HG02938 (cell line): ENCODE results near the gene SUPT4H1.

Source experiments
- ATAC-seq: cut with Tn5 transposase; IDR thresholded peaks from one replicate; pipeline ENCODE4 v1.9.1; 2021; ENCODE audit warnings: mild to moderate bottlenecking, moderate library complexity; ENCODE audit not compliant: unreplicated experiment

Gene SUPT4H1

DNA sequence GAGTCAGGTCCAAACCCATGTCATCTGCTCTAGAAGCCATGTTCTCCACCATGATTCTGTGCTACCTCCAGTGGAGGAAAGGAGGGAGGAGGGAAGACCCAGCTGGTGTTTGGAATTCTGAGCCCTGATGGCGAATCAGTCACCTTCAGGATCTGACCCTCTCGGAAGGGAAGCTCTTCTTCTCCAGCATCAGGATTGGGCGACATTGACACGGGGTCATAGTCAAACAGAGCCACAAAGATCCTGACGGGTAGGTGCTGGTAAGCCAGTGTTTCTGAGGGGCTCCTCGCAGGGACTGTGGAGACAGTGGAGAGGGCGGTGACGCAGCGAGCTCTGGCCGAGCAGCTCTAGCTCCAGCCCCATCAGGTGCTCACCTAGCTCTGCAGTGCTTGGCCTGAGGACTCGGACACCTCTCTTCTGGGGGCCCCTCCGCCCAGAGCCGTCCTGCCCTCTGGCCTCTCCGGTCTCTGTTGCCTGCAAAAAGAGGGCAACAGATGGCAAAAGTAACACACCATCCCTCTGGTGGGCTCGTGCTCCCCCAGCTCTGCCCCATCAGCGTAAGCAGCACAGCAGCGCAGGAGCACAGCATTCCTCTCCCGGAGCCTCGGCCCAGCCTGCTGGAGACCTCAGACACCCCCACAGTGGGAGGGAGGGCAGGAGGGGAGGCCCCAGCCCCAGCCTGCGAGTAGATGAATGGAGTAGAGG lies 44.4 kb downstream of the SUPT4H1 start:
- ATAC-seq, result no peak

DNA sequence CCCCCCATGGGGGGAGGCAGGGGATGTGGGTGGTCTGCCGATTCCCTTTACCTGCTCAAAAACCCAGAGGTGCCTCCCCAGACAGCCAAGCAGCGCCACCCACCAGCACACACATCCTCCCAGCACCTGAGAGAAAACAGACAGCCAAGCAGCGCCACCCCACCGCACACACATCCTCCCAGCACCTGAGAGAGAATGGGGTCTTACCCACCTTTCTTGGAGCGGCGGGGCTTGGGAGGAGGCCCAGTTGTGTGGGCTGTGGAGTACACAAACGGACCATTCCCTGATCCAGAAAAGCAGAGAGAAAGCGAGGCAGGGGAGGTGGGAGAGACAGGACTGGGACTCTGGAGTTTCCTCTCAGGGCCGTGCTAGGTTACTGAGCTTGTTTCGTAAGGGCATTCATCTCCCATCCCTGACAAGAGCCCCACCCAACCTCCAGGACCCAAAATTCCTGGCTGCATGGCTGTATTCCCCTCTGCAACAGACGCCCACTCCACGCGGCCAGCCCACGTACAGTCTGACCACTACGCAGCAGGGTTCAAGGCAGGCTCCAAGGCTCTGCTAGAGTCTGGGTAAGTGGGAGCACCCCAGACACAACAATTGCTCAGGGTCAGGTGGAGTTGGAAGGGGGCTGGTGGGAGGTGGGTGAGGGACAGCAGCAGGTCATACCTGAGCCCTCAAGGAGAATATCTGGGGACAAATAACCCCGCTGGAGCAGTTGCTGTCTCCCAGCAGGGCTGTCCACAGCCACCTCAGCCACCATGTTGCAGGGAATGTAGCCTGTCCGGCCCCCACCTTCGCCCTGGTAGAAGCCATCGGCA lies 45.7 kb downstream of the SUPT4H1 start:
- no peak for ATAC-seq

DNA sequence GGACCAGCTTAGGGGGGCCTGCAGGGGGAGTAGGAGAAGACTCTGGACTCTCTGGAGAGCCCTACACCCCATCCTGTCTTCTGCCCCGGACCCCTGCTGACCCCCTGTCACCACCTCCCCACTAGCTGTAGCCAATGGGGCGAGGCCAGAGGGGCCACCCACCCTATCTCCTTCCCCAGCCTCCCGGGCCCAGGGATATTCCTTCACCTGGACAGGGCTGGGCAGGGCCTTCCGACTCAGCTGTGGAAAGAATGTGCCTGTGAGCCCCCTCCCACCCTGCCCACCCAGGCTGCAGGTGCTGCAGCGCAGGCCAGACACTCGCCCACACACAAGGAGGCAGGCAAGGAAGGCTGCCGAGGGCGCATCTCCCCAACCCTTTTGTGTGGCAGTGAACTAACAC lies 46.4 kb downstream of the SUPT4H1 start:
- ATAC-seq, result no peak

DNA sequence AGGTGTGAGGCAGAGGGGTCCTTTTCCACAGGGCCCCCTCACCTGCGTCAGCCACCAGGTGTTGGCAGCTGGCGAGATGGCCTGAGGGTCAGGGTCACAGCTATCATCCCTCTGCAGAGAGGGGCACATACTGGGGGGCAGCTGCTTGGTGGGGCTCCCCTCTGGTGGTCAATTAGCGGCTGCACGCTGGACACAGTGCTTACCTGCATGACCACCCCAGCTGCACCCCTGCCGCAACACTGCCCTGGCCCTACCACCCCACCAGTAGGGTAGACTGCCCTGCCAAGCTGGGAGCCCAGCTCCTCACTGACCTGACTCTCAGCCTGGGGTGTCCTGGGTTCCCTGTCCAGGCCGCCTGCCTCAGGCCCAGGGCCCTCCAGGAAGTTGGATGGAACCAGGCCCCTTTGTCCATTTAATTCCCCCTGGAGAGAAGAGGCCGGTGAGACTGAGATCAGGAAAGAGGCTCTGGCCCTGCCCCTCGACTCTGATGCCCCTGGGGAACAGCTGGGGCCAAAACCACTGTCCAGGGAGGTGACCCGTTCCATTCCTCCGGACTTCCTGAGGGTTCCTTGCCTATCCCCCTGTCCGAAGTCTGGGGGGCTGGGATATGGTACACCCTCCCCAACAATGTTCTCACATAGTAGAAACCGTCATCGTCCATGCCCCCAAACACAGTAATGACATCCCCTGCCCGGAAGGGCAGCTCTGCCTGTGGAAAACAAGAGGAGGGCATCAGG lies 47.1 kb downstream of the SUPT4H1 start:
- ATAC-seq, result no peak

DNA sequence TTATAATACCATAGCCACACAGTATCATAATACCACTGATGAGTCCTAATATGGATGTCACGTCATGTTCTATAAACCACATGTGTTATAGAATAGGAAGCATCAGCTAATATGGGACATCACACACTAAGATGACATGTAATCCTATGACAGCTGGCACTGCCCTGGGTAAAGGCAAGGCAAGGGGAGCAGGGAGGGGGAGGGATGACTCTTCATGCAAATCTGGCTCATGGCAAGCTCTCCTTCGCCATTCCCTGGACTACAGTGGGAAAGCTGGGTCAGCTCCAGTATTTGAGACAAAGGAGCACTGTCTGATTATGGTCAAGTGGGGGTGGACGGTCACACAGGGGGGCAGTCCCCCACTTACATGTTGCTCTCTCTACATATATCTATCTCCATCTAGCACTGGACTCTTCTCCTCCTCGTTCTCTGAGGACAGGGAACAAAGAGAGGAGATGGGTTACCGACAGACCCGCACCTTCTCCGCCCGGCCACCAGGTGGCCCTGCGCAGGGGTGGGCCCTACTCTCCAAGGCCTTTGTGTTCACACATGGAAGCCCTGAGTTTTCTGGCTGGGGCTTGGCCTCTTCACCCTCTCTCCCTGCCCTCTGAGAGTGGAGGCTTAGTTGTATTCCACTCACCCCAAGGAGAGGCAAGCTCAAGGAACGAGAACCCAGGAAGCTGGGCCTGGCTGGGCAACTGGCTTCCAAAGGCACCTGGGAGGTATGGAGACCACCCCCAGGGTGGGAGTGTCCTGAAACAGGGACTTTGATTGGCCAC lies 47.8 kb downstream of the SUPT4H1 start:
- no peak for ATAC-seq

DNA sequence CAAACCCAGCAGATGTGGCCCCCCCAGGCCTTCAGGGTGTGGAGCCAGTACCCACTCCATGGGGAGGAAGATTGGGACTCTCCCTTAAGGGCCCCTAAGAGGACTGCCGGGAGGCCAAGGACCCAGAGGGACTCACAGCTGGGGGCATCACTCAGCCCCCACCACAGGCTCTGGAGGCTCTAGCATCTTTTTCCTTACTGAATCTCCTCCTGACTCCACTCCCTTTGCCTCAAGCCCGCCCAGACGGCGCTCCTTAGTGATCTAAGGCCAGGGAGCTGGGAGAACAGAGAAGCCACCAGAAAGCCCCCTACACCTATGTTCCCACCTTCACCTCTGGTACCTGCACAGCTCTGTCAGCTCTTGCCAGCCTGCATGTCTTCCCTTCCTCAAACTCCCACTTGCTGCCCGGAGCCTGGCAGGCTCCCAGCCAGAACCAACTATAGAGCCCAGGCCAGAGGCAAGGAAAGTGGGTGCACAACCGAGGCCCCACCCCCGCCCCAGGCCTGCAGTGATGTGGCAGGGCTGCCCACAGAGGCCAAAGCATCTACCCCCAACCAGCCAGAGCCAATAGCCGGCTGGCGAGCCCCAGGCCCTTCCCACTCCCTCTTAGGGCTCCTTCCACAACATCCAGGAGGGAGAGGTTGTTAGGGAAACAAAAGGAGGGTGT lies 48.9 kb downstream of the SUPT4H1 start:
- no peak for ATAC-seq

DNA sequence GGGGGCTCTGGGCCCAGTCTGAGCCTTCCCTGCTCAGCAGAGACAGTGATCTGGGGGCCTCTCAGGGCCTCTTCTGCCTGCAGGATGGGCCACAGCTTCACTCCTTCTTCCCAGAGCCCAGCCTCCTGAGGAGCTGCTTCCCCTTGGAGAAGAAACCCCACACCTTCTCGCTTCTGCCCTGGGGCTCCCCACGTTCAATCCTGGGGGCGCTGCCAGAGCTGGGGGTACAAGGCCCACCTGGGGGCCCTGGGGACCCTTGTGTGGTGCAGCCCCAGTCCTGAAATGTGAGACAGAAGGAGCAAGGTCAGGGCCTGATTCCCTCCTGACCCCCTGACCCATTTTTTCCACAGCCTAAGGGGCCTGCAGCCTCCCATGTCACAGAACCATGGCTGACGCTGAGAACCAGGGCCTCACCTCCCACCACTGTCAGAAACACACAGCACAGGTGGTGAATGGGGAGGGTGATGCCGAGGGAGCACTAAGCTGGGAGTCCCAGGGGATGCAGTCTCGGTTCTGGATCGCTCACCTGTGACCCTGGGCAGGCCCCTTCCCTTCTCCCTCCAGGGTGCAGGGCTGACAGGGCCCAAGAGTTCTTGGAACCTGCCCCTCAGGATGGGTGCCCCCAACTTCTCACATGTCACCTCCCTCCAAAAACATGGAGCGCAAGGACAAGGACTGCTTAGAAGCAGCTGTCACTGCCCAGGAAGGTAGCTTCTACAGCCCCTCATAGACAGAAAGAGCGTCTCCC lies 49.7 kb downstream of the SUPT4H1 start:
- ATAC-seq, result no peak

DNA sequence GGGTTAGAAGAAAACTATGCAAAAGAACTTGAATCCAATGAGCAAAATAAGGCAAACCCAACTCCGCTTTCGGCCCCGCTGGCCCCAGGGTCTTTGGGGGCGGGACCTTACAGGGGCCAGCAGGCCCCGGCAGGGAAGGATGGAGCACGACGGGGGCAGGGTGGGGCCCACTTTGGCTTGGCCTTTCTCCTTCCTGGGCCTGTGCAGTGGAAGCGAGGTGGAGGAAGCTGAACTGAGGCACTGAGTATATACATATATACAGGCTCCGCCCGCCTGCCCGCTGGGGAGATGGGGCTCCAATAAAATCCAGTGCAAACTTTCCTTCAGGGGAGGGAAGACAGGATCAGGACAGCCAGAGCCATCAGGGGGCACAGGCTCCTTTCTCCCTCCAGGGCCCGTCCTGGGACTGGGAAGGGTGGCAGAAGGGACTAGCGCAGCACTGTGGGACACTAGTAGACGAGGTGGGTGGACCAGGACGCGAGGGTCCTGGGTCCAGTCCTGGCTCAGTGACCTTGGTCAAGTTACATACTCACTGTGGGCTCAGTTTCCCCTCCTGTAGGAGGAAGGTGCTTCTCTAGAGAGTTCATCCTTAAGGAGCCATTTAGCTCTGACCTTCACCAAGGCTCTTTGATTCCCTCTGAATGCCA lies 50.4 kb downstream of the SUPT4H1 start:
- no peak for ATAC-seq

DNA sequence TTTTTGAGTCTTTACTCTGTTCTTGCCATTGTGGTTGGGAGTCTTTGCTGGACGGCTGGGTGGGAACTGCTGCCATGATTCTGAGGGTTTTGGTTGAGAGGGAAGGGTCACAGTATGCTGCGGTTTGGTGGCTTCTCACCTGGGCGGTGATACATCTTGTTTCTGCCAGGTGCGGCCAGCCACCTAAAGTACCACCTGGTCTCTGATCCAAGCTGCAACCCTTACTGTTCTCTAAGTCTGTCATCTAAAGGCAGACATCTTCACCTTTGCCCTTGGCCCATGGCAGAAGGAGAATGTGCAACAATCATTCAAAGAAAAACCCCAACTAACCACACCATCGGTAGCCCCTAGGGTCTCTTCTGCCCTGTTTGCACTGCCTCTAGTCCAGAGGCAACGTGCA lies 51.7 kb downstream of the SUPT4H1 start:
- ATAC-seq, result no peak
